ENCODE results near the gene WWP2.
"Not testable (repeated sequence)": the region's sequence is repeated elsewhere in the genome, so short reads cannot be mapped to it uniquely, and the experiment has no call there.

WWP2 gene

DNA sequence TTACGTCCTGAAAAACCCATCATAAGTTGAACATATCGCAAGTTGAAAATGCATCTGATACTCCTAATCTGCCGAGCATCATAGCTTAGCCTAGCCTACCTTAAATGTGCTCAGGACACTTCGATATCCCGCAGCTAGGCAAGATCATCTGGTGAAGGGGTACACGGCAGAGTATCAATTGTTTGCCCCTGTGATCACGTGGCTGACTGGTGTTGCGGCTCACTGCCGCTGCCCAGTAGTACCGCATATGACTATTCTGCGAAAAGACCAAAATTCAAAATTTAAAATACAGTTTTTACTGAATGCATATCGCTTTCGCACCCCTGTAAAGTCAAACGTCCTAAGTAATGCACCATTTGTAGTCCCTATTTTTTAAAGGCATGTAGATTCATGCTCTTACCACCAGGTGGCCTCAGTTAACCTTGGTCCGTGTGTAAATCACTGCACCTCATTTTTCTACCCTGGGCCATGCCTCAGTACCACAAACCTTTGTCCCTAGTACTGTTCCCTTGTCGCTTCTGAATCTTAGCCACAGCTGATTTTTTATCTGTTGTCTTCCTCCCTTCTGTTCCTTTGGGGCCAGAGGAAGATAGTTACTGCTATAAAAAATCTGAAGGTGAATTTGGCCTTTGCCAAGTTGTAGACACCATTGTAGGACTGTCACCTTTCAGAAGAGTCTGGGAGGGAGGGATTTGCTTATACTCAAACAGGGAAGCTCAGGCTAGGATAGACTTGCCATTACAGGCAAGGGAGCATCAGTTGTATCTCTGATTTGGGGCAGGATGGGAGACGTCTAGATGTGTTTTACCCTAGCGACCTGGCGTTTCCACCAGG, 34.4 kb downstream of the WWP2 start:
- peak; percentile 41 for DNase-seq (ENCODE audit: low read depth)

DNA sequence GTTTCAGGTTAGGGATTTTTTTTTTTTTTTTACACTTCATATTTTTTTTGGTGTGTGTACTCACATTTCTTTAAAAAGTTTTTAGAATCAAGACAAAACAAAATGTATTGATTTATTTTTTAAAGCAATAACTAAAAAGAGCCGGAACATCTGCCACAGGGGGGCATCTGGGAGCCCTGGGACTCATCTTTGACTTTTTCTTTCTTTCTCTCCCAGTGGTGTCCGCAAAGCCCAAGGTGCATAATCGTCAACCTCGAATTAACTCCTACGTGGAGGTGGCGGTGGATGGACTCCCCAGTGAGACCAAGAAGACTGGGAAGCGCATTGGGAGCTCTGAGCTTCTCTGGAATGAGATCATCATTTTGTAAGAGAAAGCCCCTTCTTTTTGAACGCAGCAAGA, 36.3 kb downstream of the WWP2 start:
- DNase-seq (ENCODE audit: low read depth) = no peak

DNA sequence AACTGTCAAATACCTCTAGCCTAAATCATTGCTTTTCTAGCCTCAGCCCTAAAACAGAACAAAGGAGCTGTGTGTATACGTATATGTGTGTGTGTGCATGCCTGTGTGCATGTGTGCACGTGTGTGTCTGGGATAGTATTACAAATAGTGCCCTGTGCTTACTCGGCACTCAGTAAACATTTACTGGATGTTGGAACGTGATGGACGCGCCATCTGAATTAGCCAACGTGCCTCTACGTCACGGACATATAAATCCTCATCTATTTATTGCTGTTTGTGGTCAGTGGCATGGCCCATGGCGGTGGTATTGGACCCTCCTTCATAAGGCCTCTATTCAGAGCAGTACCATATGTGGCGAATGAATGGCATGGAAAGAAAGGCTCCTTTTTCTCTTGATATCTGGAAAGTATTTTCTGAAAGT, 37.5 kb downstream of the WWP2 start:
- no peak for DNase-seq (ENCODE audit: low read depth)

DNA sequence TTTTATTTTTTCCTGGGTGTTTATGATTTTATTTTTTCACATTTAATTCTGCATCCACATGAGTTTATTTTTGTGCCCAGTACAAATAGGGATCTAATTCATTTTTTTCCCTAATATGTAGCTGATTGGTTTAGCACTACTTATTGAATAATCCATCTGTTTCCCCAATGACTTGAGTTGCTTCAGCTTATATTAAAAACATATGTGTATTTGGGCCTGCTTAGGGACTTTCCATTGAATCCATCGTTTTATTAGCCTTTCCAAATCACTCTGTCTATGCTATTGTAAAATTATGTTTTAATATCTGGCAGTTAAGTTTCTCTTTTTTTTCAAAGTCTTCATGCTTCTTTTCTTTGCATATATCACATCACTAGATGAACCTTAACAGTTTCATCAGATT, 42.2 kb downstream of the WWP2 start:
- DNase-seq (ENCODE audit: low read depth) = no peak

DNA sequence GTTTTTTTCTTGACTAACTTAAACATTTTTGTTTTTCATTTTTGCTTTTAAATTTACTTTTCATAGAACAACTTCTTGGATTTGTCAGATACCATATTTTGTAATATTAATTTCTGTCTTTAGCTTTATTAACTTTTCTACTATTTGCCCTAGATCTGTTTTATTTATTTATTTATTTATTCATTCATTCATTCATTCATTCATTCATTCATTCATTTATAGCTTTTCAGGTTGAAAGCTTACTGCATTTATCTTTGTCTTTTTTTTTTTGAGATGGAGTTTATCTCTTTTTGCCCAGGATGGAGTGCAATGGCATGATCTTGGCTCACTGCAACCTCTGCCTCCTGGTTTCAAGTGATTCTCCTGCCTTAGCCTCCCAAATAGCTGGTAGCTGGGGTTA, 44.6 kb downstream of the WWP2 start:
- not testable (repeated sequence) for DNase-seq (ENCODE audit: low read depth)

DNA sequence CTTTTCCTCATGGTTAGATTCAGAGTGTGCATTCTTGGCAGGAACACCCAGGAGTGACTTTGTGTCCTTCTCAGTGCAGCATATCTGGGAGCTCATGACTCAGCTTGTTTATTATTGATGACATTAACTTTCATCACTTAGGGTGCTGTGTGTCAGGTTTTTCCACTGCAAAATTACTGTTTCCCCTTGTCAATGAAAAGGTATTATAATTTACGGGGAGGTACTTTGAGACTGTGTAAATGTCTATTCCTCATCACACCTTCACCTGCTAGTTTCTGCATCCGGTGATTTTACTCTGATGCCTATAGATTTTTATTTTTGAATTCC, 50.5 kb downstream of the WWP2 start:
- no peak for DNase-seq (ENCODE audit: low read depth)

DNA sequence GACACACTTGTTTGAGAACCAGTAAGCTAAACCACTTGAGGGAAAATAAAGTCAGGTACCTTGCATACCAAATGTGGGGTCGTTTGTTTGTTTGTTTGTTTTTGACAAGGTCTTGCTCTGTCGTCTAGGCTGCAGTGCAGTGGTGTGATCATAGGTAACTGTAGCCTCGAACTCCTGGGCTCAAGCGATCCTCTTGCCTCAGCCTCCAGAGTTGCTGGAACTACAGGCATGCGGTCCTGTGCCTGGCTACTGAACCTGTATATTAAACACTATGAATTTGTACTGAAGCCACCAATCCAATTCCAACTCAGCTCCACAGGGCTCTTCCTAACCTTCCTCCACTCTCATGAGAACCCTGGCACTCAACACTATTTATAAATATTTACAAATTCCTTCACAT, 51.9 kb downstream of the WWP2 start:
- DNase-seq (ENCODE audit: low read depth) = no peak

DNA sequence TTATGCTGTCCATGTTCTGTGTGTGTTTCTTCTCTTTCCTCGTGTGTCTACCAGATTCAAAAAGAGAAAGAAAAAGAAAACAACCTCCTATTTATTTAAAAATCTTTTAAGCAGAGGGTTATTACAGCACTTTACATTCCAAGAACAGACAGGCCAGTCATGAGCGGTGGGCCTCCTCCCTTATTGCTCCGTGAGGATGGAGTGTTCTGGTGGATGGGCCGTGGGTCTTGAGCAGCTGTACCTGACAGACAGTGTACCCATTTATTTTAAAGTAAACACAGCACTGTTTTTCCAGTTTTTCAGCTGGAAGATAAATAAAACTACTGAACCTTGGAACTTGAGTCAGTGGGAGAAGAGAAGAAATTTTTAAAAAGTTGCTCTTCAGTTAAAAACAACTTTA, 52.4 kb downstream of the WWP2 start:
- DNase-seq (ENCODE audit: low read depth) = no peak

DNA sequence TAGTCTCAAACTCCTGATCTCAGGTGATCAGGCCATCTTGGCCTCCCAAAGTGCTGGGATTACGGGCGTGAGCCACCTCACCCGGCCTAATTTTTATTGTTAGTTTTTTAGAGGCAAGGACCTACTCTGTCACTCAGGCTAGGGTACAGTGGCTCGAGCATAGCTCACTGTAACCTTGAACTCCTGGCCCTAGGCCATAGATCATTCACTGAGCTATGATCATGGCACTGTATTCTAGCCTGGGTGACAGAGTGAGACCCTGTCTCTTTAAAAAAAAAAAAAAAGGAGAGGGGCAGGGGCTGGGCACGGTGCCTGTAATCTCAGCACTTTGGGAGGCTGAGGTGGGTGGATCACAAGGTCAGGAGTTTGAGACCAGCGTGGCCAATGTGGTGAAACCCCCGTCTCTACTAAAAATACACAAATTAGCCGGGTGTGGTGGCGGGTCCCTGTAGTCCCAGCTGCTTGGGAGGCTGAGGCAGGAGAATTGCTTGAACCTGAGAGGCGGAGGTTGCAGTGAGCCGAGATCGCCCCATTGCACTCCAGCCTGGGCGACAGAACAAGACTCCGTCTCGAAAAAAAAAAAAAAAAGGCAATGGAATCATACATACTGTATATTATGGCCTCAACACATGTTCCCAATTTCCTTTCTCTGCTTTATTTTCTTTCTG, 53.2 kb downstream of the WWP2 start:
- DNase-seq (ENCODE audit: low read depth) = not testable (repeated sequence)

DNA sequence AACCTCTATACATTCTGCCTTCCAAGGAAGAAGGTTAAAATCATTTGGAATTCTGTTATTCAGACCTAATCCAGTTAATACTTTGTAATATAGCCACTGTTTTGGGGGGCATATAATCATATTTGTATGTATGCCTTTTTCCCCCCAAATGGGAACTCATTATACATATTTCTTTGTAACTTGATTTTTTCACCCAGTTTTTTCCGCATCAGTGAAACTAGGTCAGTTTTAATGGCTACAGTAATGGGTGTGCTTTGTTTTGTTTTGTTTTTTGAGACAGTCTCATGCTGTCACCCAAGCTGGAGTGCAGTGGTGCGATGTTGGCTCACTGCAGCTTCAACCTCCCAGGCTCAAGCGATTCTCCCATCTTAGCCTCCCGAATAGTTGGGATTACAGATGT, 54.9 kb downstream of the WWP2 start:
- no peak for DNase-seq (ENCODE audit: low read depth)

DNA sequence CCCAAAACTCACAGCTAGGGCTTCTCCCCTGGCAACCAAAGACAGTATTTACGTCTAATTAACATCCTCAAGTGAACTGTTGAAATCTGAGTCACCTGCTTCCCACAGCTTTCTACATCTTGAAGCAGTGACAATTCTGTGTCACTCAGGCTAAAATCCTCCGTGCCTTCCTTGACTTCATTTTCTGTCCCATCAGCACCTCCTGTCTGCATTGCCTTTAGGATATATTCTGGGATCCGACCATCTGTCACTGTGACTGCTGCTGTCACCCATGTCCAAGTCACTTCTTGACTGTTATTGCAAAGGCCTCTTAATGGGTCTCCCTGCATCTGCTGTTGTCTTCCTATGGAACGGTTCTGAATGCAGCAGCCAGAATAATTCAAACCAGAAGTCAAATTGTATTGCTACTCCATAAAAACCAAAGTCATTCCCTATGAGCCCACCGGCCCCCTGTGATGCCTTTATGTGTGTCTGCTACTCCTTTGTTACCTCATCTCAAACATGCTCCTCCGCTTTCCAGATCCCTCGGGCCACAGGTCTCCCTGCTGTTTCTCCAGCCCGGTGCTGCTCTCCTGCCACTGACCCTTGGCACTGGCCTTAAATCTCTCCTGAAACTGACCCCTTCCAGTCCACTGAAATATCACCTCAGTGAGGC, 56.9 kb downstream of the WWP2 start:
- no peak for DNase-seq (ENCODE audit: low read depth)

DNA sequence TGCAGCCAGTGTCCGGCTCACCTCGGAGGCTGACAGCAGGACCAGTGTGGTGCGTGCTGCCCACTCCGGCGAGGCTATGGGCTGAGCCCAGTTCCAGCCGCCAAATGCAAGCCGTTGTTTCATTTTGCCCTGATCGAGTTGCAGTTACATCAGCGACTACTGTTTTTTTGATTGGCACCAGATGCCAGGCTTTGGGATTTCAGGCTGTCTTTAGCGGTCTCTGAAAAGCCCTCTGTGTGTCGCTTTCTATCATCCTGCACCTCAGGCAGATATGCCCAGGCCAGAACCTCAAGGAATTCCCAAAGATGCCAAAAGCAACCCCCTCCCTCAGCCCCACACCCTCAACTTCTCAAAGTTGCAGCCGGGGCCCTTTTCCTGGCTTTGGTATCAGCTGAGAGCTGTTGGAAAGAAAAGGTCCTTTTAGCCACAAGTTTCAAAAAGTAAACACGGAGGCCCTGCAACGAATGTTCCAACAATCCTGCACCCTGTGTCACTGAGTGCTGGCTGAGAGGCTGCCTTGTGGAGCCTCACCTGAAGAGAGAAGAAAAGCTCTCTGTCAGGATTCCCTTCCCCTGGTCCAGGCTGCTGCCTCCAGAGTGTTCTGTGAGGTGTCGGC, 58.9 kb downstream of the WWP2 start:
- peak; percentile 44 for DNase-seq (ENCODE audit: low read depth)

DNA sequence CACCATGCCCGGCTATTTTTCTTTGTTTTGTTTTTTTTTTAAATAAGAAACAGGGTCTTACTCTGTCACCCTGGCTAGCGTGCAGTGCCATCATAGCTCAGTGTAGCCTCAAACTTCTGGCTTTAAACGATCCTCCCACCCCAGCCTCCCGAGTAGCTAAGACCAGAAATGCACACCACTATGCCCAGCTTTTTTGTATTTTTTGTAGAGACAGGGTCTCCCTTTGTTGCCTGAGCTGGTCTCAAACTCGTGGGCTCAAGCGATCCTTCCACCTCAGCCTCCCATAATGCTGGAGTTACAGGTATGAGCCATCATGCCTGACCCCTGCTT, 59.7 kb downstream of the WWP2 start:
- DNase-seq (ENCODE audit: low read depth) = no peak

DNA sequence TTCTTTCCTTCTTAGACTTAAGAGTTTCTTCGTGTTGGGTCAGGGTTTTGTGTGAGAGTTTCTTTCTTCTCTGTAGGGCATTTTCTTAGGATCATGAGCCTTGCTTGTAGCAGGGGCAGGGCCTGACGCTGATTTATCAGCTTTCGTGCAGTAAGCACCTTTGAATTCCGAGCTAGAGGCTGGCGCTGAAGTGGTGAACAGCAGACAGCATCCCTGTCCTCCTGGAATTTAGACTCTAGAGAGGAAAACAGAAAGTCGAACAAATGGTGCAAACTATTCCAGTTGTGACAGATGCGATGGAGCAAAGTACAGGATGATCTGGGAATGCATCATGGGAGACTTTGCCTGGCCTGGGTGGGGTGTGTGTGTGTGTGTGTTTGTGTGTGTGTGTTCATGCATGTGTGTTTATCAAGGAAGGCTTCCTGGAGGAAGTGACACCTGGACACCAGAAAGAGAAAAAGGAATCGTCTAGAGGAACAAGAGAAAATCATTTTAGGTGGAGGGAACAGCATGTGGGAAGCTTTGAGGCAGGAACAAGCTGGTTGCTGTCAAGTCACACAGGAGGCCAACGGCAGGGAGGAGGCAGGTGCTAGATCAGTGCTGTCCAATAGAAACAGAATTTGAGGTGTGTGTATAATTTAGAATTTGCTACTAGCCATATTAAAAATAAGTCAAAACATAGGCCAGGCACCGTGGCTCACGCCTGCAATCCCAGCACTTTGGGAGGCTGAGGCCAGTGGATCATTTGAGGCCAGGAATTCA, 60.2 kb downstream of the WWP2 start:
- DNase-seq (ENCODE audit: low read depth) = no peak

DNA sequence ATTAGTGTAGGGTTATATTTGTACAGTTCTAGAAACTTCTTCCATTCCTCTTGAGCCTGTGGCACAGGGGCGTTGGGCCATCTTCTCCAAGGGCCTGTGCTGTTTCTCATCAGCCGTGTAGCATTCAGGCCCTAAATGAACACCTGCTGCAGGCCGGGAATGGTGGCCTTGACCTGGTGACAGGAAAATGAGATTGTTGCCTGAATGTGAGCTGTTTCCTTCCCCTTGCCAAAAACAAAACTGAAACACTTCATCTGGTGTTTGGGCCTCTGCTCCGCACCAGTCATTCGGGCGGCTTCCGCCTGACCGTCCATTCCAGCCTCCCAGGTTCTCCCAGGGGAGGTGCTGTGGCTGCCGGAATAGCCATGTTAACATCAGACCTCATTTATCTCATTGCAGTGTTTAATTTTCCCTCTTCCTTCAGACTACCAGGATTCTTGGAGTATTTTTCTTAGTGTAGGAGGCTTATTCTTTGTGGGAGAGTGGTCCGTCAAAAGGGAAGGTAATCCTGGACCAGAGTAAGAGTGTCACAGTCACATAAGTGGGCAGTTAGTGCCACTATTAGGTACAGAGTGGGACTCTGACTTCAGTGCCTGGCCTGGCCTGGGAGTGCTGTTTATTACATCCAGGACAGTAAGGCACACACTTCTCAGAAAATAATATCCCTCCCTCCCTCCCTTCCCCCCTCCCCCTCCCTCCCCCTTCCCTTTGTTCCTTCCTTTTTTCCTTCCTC, 61.9 kb downstream of the WWP2 start:
- DNase-seq (ENCODE audit: low read depth) = no peak

DNA sequence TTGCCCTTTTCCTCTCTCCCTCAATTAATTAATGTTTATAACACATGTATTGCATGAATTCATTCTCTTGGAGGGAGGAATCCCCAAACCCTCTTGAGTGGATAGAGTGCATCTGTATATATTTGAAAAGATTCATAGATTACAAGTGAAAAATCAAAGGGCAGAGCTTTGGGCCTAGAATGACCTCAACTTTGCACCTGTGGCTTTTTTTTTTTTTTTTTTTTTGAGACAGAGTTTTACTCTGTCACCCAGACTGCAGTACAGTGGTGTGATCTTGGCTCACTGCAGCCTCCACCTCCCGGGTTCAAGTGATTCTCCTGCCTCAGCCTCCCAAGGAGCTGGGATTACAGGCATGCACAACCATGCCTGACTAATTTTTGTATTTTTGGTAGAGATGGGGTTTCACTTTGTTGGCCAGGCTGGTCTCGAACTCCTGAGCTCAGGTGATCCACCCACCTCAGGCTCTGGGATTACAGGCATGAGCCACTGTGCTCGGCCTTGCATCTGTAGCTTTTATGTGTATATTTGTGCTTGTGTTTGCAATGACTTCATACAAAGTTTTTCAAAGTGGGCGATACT, 62.5 kb downstream of the WWP2 start:
- DNase-seq (ENCODE audit: low read depth) = not testable (repeated sequence)

DNA sequence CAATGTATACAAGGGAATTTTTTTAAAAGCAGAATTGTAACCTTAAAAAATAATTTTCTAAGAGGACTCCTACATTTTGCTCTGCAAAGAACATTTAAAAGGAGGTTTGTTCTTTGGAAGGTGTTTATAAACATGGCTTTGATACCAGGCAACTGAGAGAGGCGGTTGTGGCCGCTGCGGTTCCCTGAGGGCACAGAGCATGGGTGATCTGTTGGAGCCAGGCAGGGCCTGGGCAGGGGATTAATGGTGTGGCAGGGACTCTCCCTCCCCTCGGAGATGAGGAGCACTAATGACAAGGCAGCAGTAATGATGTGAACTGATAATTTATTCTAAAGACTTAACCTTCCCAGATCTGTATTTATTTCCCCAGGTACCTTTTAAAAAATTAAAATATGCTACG, 65.4 kb downstream of the WWP2 start:
- DNase-seq (ENCODE audit: low read depth) = no peak

DNA sequence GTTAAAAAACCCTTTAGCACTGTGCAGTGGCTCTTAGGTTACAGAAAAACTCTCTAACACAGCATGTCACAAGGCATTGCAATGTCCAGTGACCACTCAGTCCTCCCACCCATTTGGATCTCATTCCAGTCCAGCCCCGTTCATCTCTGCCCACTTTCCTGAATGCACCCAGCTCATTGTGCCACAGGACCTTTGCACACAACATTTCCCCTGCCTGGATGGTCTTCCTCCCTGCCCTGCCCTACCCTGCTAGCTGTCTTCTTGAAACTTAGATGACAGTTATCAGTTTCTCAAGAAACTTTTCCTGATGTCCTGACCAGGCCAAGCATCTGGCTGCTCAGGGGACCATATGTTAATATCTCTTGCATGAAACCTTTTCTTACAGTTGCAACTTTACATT, 67.2 kb downstream of the WWP2 start:
- no peak for DNase-seq (ENCODE audit: low read depth)

DNA sequence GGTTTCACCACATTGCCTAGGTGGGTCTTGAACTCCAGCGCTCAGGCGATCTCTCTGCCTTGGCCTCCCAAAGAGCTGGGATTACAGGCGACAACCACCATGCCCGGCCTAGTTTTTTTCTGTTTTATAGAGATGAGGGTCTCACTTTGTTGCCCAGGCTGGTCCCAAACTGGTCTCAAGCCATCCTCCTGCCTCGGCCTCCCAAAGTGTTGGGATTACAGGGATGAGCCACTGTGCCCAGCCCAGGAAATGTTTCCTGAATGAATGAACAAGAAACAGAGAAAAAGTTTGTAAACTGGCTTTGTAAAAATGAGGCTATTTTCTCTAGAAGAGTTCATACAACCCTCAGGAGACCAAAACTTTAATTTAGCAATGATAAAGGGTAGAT, 68.0 kb downstream of the WWP2 start:
- no peak for DNase-seq (ENCODE audit: low read depth)

DNA sequence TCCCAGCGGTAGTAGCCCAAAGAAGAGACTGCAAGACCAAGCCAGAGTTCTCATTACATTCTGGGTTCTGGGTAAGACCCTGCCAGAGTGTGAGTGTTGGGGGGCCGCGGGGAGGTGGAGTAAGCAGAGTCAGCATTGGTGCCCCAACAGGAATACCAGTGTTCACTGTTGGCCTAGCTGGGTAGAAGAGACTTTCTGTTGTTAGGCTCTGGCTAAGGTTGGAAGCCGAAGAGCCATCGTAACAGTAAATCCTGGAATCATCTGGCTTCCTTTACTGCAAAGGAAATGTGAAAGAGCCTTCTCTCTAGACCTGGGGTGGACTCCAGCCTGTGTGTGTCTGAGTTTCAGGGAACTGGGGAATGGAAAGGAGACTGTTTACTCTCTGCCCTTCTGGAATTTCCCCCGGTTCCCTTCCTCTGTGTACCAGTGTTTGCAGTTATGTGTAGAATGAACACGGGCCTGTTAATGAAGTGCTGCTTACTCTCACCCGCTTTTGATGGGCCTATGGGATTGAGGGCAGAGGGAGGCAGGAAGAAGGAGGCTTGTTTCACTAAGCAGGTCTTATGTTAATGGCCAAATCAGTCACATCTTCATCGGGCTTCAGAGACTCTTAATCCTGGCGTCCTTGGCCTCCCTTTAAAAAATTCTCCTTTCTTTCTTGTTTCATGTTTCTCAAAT, 68.5 kb downstream of the WWP2 start:
- no peak for DNase-seq (ENCODE audit: low read depth)

Data from GM04504 (cell line).